HCT116 (cell line): ENCODE results near the gene GATC. TPM values are rescaled to one million over a fixed set of nuclear protein-coding genes. Genes with fewer than 3 reads are reported as not detected.

ENCODE experiments used
- ATAC-seq: fragments of 200-7000 bp; cut with Tn5 transposase; 2 replicates; pipeline ENCODE4 v1.9.1; 2020; ENCODE audit warnings: mild to moderate bottlenecking, moderate library complexity
- BruUV-seq: library from RNA; stranded (reverse); fragments of 400-500 nt; replicated peaks from 2 replicates; lab custom pipeline; 2021; lab: Mats Ljungman, UMichigan
- CTCF ChIA-PET: fragments of 300-600 bp; sonication (Branson Sonifier 250); formaldehyde crosslinking; loops from one replicate; lab custom pipeline; 2021; ENCODE audit warnings: antibody characterized with exemption; lab: Charles Lee
- POLR2A ChIA-PET: fragments of 300-600, 350-600 bp; sonication (Branson Sonifier 250); formaldehyde crosslinking; loops from one replicate; lab custom pipeline; 2021; ENCODE audit warnings: antibody characterized with exemption; lab: Charles Lee
- RAD21 ChIA-PET, 2 experiments: fragments of 300-600 bp; sonication (Branson Sonifier 250); formaldehyde crosslinking; loops; one replicate each; lab custom pipeline; 2023; ENCODE audit warnings: low total read pairs in 2 of 2; ENCODE audit not compliant: uncharacterized antibody in 2 of 2, unreplicated experiment in 2 of 2, low non-redundant PET in 1 of 2; lab: Charles Lee
- DNase-seq: peaks from one replicate; pipeline ENCODE4 v3.0.0-alpha.2; 2010; ENCODE audit warnings: low read depth, low spot score
- H2AFZ ChIP-seq: fragments of 200-600 bp; shearing (Covaris generic), sonication (generic); 2 replicates; pipeline ENCODE4 v1.6.1; 2017; ENCODE audit warnings: low read depth, mixed run types, mixed read lengths, antibody characterized with exemption, low read length; ENCODE audit not compliant: poor library complexity, severe bottlenecking
- H3K27ac ChIP-seq: 2 replicates; pipeline ENCODE4 v1.5.1; 2012; ENCODE audit warnings: low read depth, low read length
- H3K27me3 ChIP-seq: fragments of 200-600 bp; sonication (generic); 2 replicates; pipeline ENCODE4 v1.6.1; 2016; ENCODE audit warnings: mixed run types, low read length, mixed read lengths; ENCODE audit not compliant: insufficient read depth
- H3K36me3 ChIP-seq, 2 experiments: fragments of 200-500 bp in 1 of 2; fragments of 200-600 bp in 1 of 2; sonication (Bioruptor generic) in 1 of 2; sonication (generic) in 1 of 2; 2 replicates each; pipeline versions ENCODE4 v1.5.1 to v1.6.1; 2014 to 2016; ENCODE audit warnings: low read length in 2 of 2, inconsistent platforms in 1 of 2, mixed read lengths in 1 of 2, mixed run types in 1 of 2; ENCODE audit not compliant: insufficient read depth in 2 of 2, control insufficient read depth in 1 of 2
- H3K4me1 ChIP-seq, 2 experiments: fragments of 200-600 bp in 1 of 2; sonication (generic) in 1 of 2; 2 replicates each; pipeline versions ENCODE4 v1.5.1 to v1.6.1; 2012 to 2017; ENCODE audit warnings: low read length in 2 of 2, inconsistent platforms in 1 of 2, mild to moderate bottlenecking in 1 of 2, mixed read lengths in 1 of 2, mixed run types in 1 of 2, moderate library complexity in 1 of 2; ENCODE audit not compliant: insufficient read depth in 2 of 2, control insufficient read depth in 1 of 2
- H3K4me2 ChIP-seq: fragments of 200-600 bp; sonication (generic); 2 replicates; pipeline ENCODE4 v1.6.1; 2017; ENCODE audit warnings: mixed run types, low read length, mixed read lengths
- H3K4me3 ChIP-seq, 2 experiments: fragments of 200-600 bp in 1 of 2; sonication (generic) in 1 of 2; replicated peaks in 1 of 2; 2 replicates each; pipeline ENCODE4 v1.5.1; 2011 to 2016; ENCODE audit warnings: low read length in 2 of 2, control low read depth in 1 of 2, low read depth in 1 of 2, mild to moderate bottlenecking in 1 of 2, mixed read lengths in 1 of 2, mixed run types in 1 of 2
- H3K79me2 ChIP-seq: fragments of 200-600 bp; sonication (generic); 2 replicates; pipeline ENCODE4 v1.6.1; 2017; ENCODE audit warnings: mild to moderate bottlenecking, mixed run types, low read length, moderate library complexity, mixed read lengths; ENCODE audit not compliant: insufficient read depth
- H3K9ac ChIP-seq: fragments of 200-600 bp; sonication (generic); 2 replicates; pipeline ENCODE4 v1.6.1; 2016; ENCODE audit warnings: low read length, mixed read lengths
- H3K9me2 ChIP-seq: fragments of 200-600 bp; sonication (generic), shearing (Covaris generic); 2 replicates; pipeline ENCODE4 v1.6.1; 2017; ENCODE audit warnings: mixed run types, mild to moderate bottlenecking, moderate library complexity; ENCODE audit not compliant: insufficient read depth
- H3K9me3 ChIP-seq, 2 experiments: fragments of 200-500 bp in 1 of 2; fragments of 200-600 bp in 1 of 2; sonication (Bioruptor generic) in 1 of 2; sonication (generic) in 1 of 2; 2 replicates each; pipeline ENCODE4 v1.6.1; 2014 to 2017; ENCODE audit warnings: low read length in 2 of 2, mixed read lengths in 2 of 2, inconsistent platforms in 1 of 2, low read depth in 1 of 2, mild to moderate bottlenecking in 1 of 2, mixed run types in 1 of 2, moderate library complexity in 1 of 2; ENCODE audit not compliant: control insufficient read depth in 1 of 2, insufficient read depth in 1 of 2
- H4K20me1 ChIP-seq: fragments of 200-600 bp; sonication (generic), shearing (Covaris generic); 2 replicates; pipeline ENCODE4 v1.6.1; 2017; ENCODE audit warnings: mixed run types, mild to moderate bottlenecking, moderate library complexity; ENCODE audit not compliant: insufficient read depth
- CBX3 ChIP-seq: IDR thresholded peaks from 2 replicates; pipeline ENCODE4 v1.6.1; 2012; ENCODE audit warnings: low read depth
- CEBPB ChIP-seq: IDR thresholded peaks from 2 replicates; pipeline ENCODE4 v1.6.1; 2012; ENCODE audit warnings: low read depth
- EGR1 ChIP-seq: IDR thresholded peaks from 2 replicates; pipeline ENCODE4 v1.6.1; 2012; ENCODE audit warnings: low read depth
- EZH2 ChIP-seq: fragments of 200-600 bp; sonication (generic); IDR thresholded peaks from 2 replicates; pipeline ENCODE4 v1.6.1; 2017; ENCODE audit warnings: antibody characterized with exemption, mixed run types
- EZH2phosphoT487 ChIP-seq: fragments of 200-600 bp; IDR thresholded peaks from 2 replicates; pipeline ENCODE4 v1.6.1; 2018; ENCODE audit warnings: antibody characterized with exemption, borderline replicate concordance
- JUND ChIP-seq: IDR thresholded peaks from 2 replicates; pipeline ENCODE4 v1.6.1; 2012
- MAX ChIP-seq: IDR thresholded peaks from 2 replicates; pipeline ENCODE4 v1.6.1; 2012
- POLR2A ChIP-seq: IDR thresholded peaks from 2 replicates; pipeline ENCODE4 v1.7.0; 2011; ENCODE audit warnings: borderline replicate concordance; ENCODE audit not compliant: insufficient read depth, insufficient read length; ENCODE audit errors: extremely low read depth
- POLR2AphosphoS5 ChIP-seq: IDR thresholded peaks from 2 replicates; pipeline ENCODE4 v1.6.1; 2011; ENCODE audit warnings: mild to moderate bottlenecking, low read depth, low read length, moderate library complexity
- RAD21 ChIP-seq: IDR thresholded peaks from 2 replicates; pipeline ENCODE4 v1.6.1; 2012; ENCODE audit warnings: low read depth, mild to moderate bottlenecking
- SIN3A ChIP-seq: IDR thresholded peaks from 2 replicates; pipeline ENCODE4 v1.6.1; 2012; ENCODE audit warnings: low read depth
- SP1 ChIP-seq: IDR thresholded peaks from 2 replicates; pipeline ENCODE4 v1.6.1; 2012; ENCODE audit warnings: low read depth
- SRF ChIP-seq: IDR thresholded peaks from 2 replicates; pipeline ENCODE4 v1.6.1; 2012; ENCODE audit warnings: low read depth
- YY1 ChIP-seq: IDR thresholded peaks from 2 replicates; pipeline ENCODE4 v1.6.1; 2011; ENCODE audit warnings: low read length, low read depth, moderate library complexity, mild to moderate bottlenecking; ENCODE audit not compliant: insufficient replicate concordance; ENCODE audit errors: extremely low read depth
- ZFX ChIP-seq: fragments of 450-650 bp; IDR thresholded peaks from 2 replicates; pipeline ENCODE4 v1.6.1; 2017
- ZNF274 ChIP-seq: fragments of 200-500 bp; sonication (Bioruptor generic); IDR thresholded peaks from 2 replicates; pipeline ENCODE4 v1.6.1; 2014; ENCODE audit warnings: mild to moderate bottlenecking, low read depth, low read length, inconsistent platforms
- intact Hi-C: fragments of 100-400 bp; cut with micrococcal nuclease; formaldehyde crosslinking; loops from 2 replicates; pipeline ENCODE4 v1.10.0; 2022
- total RNA-seq: library from RNA; stranded (reverse); gene quantifications from one replicate; pipeline ENCODE4 v1.2.1, GENCODE V29; 2021; ENCODE audit not compliant: unreplicated experiment
- TF ChIP-seq, protein P1 (sequence below): IDR thresholded peaks from 2 replicates; pipeline ENCODE4 v1.6.1; 2011; ENCODE audit warnings: mild to moderate bottlenecking, low read length, moderate library complexity; ENCODE audit not compliant: insufficient replicate concordance; ENCODE audit errors: extremely low read depth
- TF ChIP-seq, protein P2 (sequence below): IDR thresholded peaks from 2 replicates; pipeline ENCODE4 v1.6.1; 2012
- TF ChIP-seq, protein P3 (sequence below): IDR thresholded peaks from 2 replicates; pipeline ENCODE4 v1.6.1; 2012; ENCODE audit warnings: low read depth

Gene GATC
- total RNA-seq, 1 experiment from 2014 or later: 48.7 TPM

GRCh38 chr12:120495186-120495730, 49.0 kb downstream of the GATC start:
- BruUV-seq: no TSS peak
- Histone ChIP-seq H3K4me2 (peak overlapping the region; percentile 85), H2AFZ (no peak overlapping the region), H3K79me2 (peaks cover 35% of the 10 kb centered on the region), H3K9ac (peak overlapping the region; percentile 81), H3K27me3 (no peaks in the 10 kb centered on the region), H3K9me3 (no peaks in the 10 kb centered on the region), H3K4me1 (peaks cover 9 to 16% of the 10 kb centered on the region in 2 experiments; a peak in 2 of 4 replicates), H3K27ac (peak overlapping the region; percentile 7), H3K9me2 (no peaks in the 10 kb centered on the region), H3K36me3 (peaks cover 10 to 16% of the 10 kb centered on the region in 2 experiments; a peak in 3 of 4 replicates), H4K20me1 (peaks cover 3% of the 10 kb centered on the region; the same call in 1 of the 2 replicates), H3K4me3 (peak overlapping the region; percentile 93)
- ChIA-PET RAD21 (no interaction called here), POLR2A (interaction anchor here (0.5 to 2.2 kb wide), 10 partner anchors 14 to 204 kb away, joined by 3 to 18 read pairs (median 6); partner anchors contain the start of genes COQ5, RNU4-1, RNU4-2 and SRSF9), CTCF (interaction anchor here (1.3 kb wide), 1 partner anchor 23 kb away, joined by 3 read pairs; no protein-coding TSS in a partner anchor)
- intact Hi-C loops: loop anchor here (1.0 kb wide), 1 partner anchor 21 kb away; no protein-coding TSS in a partner anchor
- ATAC-seq: peak; percentile 18
- TF ChIP-seq MAX (no peak), POLR2A (no peak), SRF (no peak), JUND (no peak), EGR1 (no peak), POLR2AphosphoS5 (no peak), SIN3A (no peak), ZFX (no peak), YY1 (no peak), EZH2phosphoT487 (no peak), CEBPB (no peak), ZNF274 (no peak), RAD21 (no peak), EZH2 (no peak), SP1 (no peak), CBX3 (no peak)
- TF ChIP-seq, protein P1, sequence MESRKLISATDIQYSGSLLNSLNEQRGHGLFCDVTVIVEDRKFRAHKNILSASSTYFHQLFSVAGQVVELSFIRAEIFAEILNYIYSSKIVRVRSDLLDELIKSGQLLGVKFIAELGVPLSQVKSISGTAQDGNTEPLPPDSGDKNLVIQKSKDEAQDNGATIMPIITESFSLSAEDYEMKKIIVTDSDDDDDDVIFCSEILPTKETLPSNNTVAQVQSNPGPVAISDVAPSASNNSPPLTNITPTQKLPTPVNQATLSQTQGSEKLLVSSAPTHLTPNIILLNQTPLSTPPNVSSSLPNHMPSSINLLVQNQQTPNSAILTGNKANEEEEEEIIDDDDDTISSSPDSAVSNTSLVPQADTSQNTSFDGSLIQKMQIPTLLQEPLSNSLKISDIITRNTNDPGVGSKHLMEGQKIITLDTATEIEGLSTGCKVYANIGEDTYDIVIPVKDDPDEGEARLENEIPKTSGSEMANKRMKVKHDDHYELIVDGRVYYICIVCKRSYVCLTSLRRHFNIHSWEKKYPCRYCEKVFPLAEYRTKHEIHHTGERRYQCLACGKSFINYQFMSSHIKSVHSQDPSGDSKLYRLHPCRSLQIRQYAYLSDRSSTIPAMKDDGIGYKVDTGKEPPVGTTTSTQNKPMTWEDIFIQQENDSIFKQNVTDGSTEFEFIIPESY: no peak
- TF ChIP-seq, protein P2, sequence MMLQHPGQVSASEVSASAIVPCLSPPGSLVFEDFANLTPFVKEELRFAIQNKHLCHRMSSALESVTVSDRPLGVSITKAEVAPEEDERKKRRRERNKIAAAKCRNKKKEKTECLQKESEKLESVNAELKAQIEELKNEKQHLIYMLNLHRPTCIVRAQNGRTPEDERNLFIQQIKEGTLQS: no peak
- TF ChIP-seq, protein P3, sequence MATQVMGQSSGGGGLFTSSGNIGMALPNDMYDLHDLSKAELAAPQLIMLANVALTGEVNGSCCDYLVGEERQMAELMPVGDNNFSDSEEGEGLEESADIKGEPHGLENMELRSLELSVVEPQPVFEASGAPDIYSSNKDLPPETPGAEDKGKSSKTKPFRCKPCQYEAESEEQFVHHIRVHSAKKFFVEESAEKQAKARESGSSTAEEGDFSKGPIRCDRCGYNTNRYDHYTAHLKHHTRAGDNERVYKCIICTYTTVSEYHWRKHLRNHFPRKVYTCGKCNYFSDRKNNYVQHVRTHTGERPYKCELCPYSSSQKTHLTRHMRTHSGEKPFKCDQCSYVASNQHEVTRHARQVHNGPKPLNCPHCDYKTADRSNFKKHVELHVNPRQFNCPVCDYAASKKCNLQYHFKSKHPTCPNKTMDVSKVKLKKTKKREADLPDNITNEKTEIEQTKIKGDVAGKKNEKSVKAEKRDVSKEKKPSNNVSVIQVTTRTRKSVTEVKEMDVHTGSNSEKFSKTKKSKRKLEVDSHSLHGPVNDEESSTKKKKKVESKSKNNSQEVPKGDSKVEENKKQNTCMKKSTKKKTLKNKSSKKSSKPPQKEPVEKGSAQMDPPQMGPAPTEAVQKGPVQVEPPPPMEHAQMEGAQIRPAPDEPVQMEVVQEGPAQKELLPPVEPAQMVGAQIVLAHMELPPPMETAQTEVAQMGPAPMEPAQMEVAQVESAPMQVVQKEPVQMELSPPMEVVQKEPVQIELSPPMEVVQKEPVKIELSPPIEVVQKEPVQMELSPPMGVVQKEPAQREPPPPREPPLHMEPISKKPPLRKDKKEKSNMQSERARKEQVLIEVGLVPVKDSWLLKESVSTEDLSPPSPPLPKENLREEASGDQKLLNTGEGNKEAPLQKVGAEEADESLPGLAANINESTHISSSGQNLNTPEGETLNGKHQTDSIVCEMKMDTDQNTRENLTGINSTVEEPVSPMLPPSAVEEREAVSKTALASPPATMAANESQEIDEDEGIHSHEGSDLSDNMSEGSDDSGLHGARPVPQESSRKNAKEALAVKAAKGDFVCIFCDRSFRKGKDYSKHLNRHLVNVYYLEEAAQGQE: no peak
- DNase-seq: no peak
